ENCODE data around the gene SDF4.

The SDF4 gene

DNA sequence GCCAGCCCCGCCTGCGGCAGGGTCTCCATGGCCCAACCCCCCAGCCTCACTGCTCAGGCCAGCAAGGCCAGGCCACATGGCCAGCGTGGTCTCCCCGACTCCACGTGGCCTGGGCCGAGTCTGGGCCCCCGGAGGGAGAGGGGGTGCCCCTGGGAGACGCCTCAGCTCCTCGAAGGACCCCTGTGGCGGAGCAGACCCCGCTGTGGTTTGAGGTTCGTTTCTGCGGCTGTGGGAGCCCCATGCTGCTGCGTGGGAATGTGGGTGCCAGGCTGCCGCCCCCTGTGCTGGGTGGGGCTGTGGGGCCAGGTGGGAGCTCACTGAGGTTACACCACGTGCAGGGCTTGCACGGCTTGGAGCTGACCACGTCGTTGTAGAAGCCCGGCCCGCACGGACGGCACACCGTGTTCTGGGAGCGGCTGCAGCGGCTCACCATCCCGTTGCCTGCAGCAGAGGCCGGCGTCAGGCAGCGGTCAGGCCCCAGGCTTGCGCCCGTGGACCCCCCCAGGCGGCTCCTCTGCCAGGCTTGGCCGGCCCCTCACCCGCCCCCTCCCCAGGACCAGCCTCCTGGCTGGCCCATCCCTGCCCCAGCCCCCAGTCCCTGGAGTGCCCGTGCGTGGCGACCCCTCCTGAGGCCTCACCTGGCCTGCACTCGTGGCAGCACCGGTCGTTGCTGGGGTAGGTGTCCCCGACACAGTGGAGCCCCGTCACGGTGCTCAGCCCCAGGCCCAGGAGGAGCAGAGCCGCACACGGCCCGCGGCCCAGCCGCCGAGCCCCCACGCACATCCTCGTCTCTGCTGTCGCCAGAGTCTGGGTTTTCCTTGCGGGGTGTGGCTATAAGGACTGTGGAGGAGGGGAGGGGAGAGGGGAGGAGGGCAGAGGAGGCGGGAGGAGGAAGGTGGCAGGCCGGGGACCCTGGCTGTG, 18.2 kb downstream of the SDF4 start, which contains the start of gene TNFRSF4:
Gene TNFRSF4 (minus strand): TSS at position 809 of the 921 bp plus-strand sequence. CDS start 26 bp downstream, at position 783.
- peak; percentile 37 for DNase-seq (ENCODE audit: low read depth)

DNA sequence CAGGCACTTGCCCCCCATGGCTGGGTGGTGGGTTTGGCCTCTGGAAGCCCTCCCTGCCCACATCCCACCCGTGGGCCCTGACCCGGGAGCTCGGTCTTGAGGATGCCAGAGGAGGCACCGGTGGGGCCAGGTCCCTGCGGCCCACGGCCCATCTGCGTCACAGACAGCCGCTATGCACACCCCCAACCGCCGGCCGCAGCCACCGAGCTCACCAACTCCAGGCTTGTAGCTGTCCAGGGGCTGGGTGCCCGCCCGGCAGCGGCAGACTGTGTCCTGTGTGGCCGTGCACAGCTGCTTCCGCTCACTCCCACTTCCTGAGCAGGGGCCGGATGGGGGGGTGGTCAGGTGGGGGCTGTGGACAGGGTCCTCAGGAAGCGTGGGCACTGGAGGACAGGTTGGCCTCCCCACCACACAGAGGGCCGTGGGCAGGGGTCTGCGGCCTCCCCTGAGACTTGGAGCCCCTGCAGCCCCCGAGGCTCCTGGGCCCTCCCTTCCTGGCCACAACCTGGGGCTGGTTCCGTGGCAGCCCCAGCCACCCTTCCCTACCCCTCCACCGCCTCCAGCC, 18.9 kb downstream of the SDF4 start:
- no peak for DNase-seq (ENCODE audit: low read depth)

DNA sequence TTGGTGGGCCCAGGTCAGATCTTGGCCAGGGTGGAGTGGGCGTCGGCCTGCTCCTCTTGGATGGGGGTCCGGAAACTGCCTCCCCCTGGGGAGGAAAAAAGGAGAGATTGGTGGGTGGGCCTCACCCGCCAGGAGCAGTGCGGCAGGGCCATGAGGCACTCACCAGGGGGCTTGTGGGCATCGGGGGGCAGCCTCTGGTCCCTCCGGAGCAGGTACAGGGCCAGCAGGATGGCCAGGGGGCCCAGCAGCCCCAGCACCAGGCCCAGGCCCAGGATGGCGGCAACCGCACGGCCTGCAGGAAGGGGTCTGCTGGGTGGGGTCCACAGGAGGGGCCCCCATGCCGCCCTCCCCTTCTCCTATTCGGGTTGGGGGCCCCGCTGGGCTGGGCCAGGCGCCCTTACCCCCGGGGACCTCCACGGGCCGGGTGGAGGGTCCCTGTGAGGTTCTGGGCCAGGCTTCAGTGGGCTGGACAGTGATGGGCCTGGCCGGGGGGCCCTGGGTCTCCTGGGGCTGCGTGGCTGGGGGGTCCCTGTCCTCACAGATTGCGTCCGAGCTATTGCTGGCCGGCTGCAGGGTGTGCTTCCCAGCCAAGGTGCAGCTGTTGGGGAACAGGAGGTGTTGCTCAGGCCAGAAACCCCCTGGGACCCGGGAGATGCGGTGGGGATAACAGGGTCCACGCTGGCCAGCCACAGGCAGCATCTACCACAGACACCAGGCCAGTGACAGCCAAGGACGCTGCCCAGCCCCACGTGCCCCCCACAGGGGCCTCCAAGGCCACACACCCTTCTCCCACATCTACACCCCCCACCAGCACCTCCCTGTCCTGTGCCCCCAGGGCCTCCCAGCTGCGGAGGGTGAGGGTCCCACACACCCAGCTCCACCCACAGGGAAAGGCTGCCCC, 20.0 kb downstream of the SDF4 start:
- no peak for DNase-seq (ENCODE audit: low read depth)

GRCh38 chr1:1210726-1211540, 20.9 kb downstream of the SDF4 start:
- DNase-seq (ENCODE audit: low read depth): no peak

DNA sequence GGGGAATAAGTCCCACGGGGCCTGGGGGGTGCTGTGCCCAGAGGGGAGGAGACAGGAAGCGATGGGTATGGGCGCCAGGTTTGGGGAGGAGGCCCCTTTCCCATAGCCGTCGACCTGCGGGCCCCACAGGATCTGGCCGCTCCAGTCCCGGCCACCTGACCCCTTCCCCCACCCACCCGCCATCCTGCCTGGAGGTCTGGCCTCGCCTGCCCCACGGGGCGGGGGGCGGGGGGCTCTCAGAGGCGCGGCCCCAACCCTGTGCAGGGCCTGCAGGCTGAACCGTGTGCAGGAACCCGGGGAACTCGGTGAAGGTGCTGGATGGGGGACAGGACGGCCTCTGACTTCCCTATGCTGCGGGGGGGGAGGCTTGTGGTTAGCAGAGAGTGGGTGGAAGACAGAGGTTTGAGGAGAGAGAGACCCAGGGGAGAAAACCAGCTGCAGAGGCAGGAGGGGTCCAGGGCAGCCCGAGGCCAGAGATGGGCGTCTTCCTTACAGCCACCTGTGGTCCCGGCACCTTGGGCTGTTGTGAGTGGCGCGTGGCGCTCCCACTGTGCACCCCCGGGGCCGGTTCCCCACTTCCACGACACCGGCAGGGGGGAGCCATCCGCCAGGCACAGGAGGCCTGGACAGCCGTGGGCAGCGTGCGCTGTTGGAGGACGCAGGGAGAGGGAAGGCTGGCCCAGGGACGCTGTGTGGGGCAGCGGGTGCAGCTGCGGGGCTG, 22.9 kb downstream of the SDF4 start:
- DNase-seq (ENCODE audit: low read depth): peak; percentile 43

- DNase-seq (ENCODE audit: low read depth): no peak
Measured at GRCh38 chr1:1207571-1207892, 24.3 kb downstream of the SDF4 start.

GRCh38 chr1:1206966-1207531, 24.8 kb downstream of the SDF4 start:
- DNase-seq (ENCODE audit: low read depth): no peak

GRCh38 chr1:1206376-1206965, 25.3 kb downstream of the SDF4 start, which contains the start of gene TNFRSF18:
Gene TNFRSF18, minus strand, starts transcription at chr1:1206592. Its CDS starts 21 bp downstream, at chr1:1206571.
- DNase-seq (ENCODE audit: low read depth): no peak

DNA sequence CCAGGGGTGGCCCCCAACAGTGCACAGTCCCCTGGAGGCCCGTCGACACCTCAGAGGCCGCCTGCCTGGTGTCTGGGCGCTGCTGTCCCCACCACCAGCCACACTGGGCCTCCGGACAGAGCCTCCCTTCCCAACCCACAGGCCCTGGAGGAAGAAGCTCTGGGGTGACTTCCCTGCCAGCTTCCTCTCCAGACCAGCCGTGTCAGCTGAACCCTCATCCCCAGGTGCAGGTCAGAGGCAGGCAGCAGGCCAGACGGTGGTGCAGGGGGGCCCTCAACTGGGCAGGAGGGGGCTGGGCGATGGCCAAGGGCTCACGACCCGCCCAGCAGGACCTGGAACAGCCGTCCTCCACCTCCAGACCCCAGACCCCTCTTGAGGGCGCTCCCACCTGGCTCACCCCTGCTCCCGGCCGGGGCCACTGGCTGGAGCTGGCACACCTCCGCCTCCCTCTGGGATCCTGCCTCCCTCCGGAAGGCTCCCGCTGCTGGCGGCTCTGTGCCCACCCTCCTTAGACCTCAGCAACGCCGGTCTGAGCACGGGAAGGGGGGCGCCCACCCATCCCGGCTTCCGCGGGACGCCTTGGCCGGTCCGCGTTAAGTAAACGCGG, 25.9 kb downstream of the SDF4 start:
- DNase-seq (ENCODE audit: low read depth): no peak

DNA sequence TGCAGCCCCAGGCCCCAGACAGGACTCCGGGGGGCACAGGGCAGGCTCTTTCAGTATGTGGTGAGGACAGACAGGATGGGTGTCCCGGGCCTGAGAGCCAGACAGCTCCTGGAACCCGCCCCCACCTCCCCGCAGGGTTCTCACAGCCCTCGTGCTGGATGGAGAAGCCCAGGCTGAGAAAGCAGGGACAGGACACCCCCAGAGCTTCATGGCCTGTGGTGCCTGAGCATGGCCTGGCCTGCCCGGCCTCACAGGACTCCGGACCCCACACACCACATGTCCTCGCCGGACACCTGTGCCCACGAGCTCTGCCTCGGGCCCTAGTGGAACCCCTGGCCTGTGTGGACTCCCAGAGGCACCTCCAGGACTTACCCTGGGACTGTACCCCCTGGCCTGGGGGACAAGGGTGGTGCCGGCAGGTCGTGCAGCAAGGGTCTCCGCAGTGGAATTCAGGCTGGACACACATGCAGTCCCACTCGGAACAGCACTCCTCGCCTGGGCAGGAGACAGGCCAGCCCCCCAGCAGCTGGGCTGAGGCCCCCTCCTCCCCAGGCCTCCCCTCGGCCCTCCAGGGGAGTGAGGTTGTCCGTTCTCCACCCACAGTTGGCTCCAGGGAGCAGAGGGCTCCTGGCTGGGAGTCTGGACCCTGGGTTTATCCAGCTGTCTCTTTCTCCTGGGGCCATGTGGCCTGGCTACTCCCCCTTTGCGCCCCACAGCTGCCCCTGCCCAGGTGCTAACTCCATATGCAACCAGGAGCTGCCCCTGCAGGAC, 26.6 kb downstream of the SDF4 start:
- DNase-seq (ENCODE audit: low read depth): no peak

DNA sequence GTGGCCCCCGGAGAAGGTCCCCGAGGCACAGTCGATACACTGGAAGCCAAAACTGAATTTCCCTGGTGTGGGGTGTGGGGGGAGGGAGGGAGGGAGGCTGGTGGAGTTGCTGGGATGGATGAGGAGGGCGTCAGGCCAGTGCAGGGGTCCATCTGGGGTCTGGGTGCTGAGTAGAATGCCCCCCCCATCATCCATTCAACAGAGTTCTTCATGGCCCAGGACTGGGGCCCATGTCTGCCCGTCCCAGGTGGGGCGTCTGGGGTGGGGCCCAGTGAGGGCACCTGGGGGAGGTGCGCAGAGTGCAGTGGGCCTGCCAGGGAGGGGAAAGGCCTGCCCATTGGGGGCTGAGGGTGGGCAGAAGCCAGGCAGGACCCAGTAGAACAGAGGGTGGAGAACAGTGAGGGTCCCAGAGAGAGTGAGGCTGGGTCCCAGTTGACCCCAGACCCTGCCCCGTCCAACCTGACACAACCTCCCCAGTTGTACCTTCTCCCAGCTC, 27.3 kb downstream of the SDF4 start:
- no peak for DNase-seq (ENCODE audit: low read depth)

DNA sequence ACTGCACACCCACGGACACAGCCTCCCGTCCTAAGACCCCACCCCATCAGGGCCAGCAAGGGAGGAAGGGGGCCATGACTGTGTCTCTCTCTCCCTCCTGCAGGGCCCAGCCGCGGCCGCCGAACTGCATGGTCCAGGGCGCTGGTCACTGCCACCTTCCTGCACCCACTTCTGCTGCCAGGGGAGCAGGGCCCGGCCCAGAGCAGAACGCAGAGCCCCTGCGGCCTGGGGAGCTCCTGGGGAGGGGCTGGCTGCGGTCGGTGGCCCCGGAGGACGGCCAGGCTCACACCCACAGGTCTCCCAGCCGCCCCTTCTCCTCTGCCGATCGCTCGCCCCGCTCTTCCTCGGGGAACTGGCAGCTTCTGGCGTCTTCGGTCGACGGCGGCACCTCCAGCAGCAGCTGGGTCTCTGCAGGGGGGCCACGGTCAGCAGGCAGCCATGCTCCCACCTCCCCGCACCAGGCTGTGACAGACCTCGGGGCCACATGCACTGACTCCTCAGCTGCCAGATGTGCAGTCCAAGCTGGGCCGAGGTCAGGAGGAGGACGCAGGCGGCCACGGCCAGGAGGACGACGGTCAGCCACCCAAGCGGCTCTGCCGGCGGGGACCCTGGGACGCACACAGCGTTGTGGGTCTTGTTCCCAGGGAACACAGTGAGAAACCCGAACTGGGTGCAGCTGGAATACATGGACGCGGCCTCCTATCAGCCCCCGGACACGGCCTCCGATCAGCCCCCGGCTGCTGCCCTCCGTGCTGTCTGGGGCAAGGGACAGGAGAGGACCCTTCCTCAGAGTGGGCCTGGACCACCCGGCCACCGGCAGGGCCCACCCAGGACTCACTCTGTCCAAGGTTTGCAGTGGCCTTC, 28.0 kb downstream of the SDF4 start:
- DNase-seq (ENCODE audit: low read depth): no peak

GRCh38 chr1:1202831-1203560, 28.8 kb downstream of the SDF4 start:
- no peak for DNase-seq (ENCODE audit: low read depth)

DNA sequence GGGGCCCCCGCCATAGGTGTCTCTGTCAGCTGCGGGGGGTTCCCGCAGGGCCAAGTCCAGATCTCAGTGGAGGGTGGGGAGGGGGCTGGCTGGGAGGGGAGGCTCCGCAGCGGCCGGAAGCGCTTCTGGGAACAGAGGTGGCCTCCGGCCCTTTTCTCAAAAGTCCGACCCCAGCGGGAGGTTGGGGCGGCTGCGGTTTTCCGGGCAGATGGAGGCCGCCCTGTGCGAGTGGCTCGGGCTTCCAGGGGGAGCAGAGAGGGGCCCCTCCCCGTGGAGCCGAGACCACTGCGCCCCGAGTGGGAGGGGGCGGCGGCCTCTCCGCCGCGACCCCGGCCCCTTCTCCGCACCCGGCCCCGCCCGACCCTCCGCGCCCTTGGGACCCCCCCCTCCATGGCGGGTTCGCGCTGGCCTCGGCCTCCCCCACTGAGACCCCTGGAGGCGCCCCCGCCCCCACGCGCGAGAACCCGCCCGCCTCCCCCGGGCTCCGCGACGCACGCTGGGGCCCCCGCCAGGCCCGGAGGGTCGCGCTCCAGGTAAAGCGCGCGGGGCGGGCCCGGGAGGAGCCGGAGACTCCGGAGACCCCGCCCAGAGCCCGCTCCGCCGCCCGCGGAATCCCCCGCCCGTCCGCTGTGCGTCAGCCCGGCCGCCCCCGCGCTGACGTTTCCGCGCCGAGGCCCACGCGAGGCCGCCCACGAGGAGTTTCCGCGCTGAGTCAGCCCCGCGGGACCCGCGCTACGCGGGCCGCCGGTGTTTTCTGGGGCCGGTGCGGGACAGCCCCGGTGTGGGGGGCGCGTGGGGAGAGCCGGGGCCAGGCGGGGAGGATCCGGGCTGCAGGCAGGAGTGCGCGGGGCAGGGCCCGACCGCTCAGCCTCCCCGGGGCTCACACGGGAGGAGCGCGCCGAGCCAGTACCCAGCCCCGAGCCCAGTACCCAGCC, 30.7 kb downstream of the SDF4 start:
- DNase-seq (ENCODE audit: low read depth): peak; percentile 93

- DNase-seq (ENCODE audit: low read depth): no peak
Measured at GRCh38 chr1:1199961-1200875, 31.6 kb downstream of the SDF4 start.

Measured in stimulated activated CD8-positive, alpha-beta memory T cell treated with anti-CD3 and anti-CD28 coated beads, Interleukin-12 subunit alpha, Interleukin-12 subunit beta, amount 100 ng/mL, for 4 hours (primary cell).